H9 (cell line): ENCODE measurements around the gene TSPAN17. TPM values are rescaled to one million over a fixed set of nuclear protein-coding genes. Genes with fewer than 3 reads are reported as not detected.

ENCODE experiments used
- DNase-seq: peaks from one replicate; pipeline ENCODE4 v3.0.0-alpha.2; 2017
- H2AFZ ChIP-seq: one replicate; pipeline ENCODE4 v1.6.1; 2013; ENCODE audit warnings: mild to moderate bottlenecking, low read length, control low read depth, moderate library complexity
- H2AK5ac ChIP-seq: 2 replicates; pipeline ENCODE4 v1.6.1; 2013; ENCODE audit warnings: low read length, control low read depth, mixed read lengths; ENCODE audit not compliant: insufficient read length
- H2BK120ac ChIP-seq: one replicate; pipeline ENCODE4 v1.6.1; 2013; ENCODE audit warnings: low read depth, mild to moderate bottlenecking, low read length, control low read depth, inconsistent platforms; ENCODE audit not compliant: poor library complexity, severe bottlenecking
- H2BK12ac ChIP-seq: 2 replicates; pipeline ENCODE4 v1.6.1; 2013; ENCODE audit warnings: low read length, control low read depth, mixed read lengths, low read depth; ENCODE audit not compliant: insufficient read length
- H2BK15ac ChIP-seq: 2 replicates; pipeline ENCODE4 v1.6.1; 2013; ENCODE audit warnings: low read depth, low read length, control low read depth
- H2BK20ac ChIP-seq: one replicate; pipeline ENCODE4 v1.6.1; 2013; ENCODE audit warnings: low read depth, mild to moderate bottlenecking, low read length, control low read depth, inconsistent platforms; ENCODE audit not compliant: poor library complexity, severe bottlenecking
- H2BK5ac ChIP-seq: 2 replicates; pipeline ENCODE4 v1.6.1; 2013; ENCODE audit warnings: low read length, control low read depth, mixed read lengths; ENCODE audit not compliant: insufficient read length
- H3K14ac ChIP-seq: 2 replicates; pipeline ENCODE4 v1.6.1; 2013; ENCODE audit warnings: low read length, control low read depth; ENCODE audit not compliant: insufficient read depth
- H3K18ac ChIP-seq: 2 replicates; pipeline ENCODE4 v1.6.1; 2013; ENCODE audit warnings: low read depth, mild to moderate bottlenecking, mixed read lengths, low read length, control low read depth; ENCODE audit not compliant: insufficient read length
- H3K23ac ChIP-seq: 2 replicates; pipeline ENCODE4 v1.6.1; 2013; ENCODE audit warnings: low read length, control low read depth, mixed read lengths, low read depth; ENCODE audit not compliant: insufficient read length
- H3K23me2 ChIP-seq: 2 replicates; pipeline ENCODE4 v1.6.1; 2013; ENCODE audit warnings: low read depth, mild to moderate bottlenecking, mixed read lengths, low read length, control low read depth; ENCODE audit not compliant: insufficient read length, poor library complexity, severe bottlenecking
- H3K27ac ChIP-seq: 2 replicates; pipeline ENCODE4 v1.5.1; 2013; ENCODE audit warnings: low read length, control low read depth, mixed read lengths, low read depth; ENCODE audit not compliant: insufficient read length
- H3K27me3 ChIP-seq: 2 replicates; pipeline ENCODE4 v1.6.1; 2013; ENCODE audit warnings: low read length, control low read depth, inconsistent platforms; ENCODE audit not compliant: insufficient read depth
- H3K4ac ChIP-seq: 2 replicates; pipeline ENCODE4 v1.6.1; 2013; ENCODE audit warnings: low read depth, mild to moderate bottlenecking, control low read depth, inconsistent platforms, low read length, moderate library complexity
- H3K4me1 ChIP-seq: 2 replicates; pipeline ENCODE4 v1.6.1; 2013; ENCODE audit warnings: low read length, control low read depth, inconsistent platforms; ENCODE audit not compliant: insufficient read depth
- H3K4me2 ChIP-seq: 2 replicates; pipeline ENCODE4 v1.6.1; 2013; ENCODE audit warnings: low read length, control low read depth, mixed read lengths; ENCODE audit not compliant: insufficient read length, insufficient read depth
- H3K56ac ChIP-seq: 2 replicates; pipeline ENCODE4 v1.6.1; 2013; ENCODE audit warnings: low read depth, mild to moderate bottlenecking, mixed read lengths, low read length, control low read depth; ENCODE audit not compliant: insufficient read length
- H3K79me1 ChIP-seq: 2 replicates; pipeline ENCODE4 v1.6.1; 2013; ENCODE audit warnings: low read depth, mild to moderate bottlenecking, moderate library complexity, low read length, control low read depth, inconsistent platforms; ENCODE audit not compliant: insufficient read depth, poor library complexity, severe bottlenecking
- H3K79me2 ChIP-seq: 2 replicates; pipeline ENCODE4 v1.6.1; 2013; ENCODE audit warnings: low read length, control low read depth, inconsistent platforms; ENCODE audit not compliant: insufficient read depth
- H3K9ac ChIP-seq: 2 replicates; pipeline ENCODE4 v1.6.1; 2013; ENCODE audit warnings: low read length, control low read depth, mixed read lengths; ENCODE audit not compliant: insufficient read length; ENCODE audit errors: extremely low read depth
- H3K9me3 ChIP-seq: one replicate; pipeline ENCODE4 v1.6.1; 2013; ENCODE audit warnings: low read depth, low read length, inconsistent platforms; ENCODE audit not compliant: control insufficient read depth
- H3T11ph ChIP-seq: one replicate; pipeline ENCODE4 v1.6.1; 2013; ENCODE audit warnings: mild to moderate bottlenecking, low read length, control low read depth, inconsistent platforms
- H4K20me1 ChIP-seq: one replicate; pipeline ENCODE4 v1.6.1; 2013; ENCODE audit not compliant: control insufficient read depth, insufficient read length, insufficient read depth
- H4K5ac ChIP-seq: 2 replicates; pipeline ENCODE4 v1.6.1; 2013; ENCODE audit warnings: low read depth, mild to moderate bottlenecking, mixed read lengths, low read length, control low read depth; ENCODE audit not compliant: insufficient read length
- H4K8ac ChIP-seq: replicated peaks from 2 replicates; pipeline ENCODE4 v1.6.1; 2013; ENCODE audit warnings: low read length, control low read depth, mixed read lengths, low read depth; ENCODE audit not compliant: insufficient read length
- H4K91ac ChIP-seq: 2 replicates; pipeline ENCODE4 v1.6.1; 2013; ENCODE audit warnings: low read depth, mild to moderate bottlenecking, moderate library complexity, mixed read lengths, low read length, control low read depth; ENCODE audit not compliant: insufficient read length
- H3K27ac Mint-ChIP-seq, 3 experiments: 2 replicates in 2 of 3; 3 replicates in 1 of 3; pipeline ENCODE4 v1.8.0; 2020 to 2021; ENCODE audit warnings: mixed read lengths in 3 of 3, mild to moderate bottlenecking in 1 of 3, moderate library complexity in 1 of 3
- H3K27me3 Mint-ChIP-seq: 2 replicates; pipeline ENCODE4 v1.8.0; 2021; ENCODE audit warnings: low read depth, mild to moderate bottlenecking, moderate library complexity, mixed read lengths
- H3K36me3 Mint-ChIP-seq, 3 experiments: 2 replicates in 2 of 3; 3 replicates in 1 of 3; pipeline ENCODE4 v1.8.0; 2020 to 2021; ENCODE audit warnings: low read depth in 3 of 3, mixed read lengths in 3 of 3; ENCODE audit not compliant: insufficient read depth in 1 of 3
- H3K4me1 Mint-ChIP-seq, 2 experiments: 2 replicates each; pipeline ENCODE4 v1.8.0; 2020; ENCODE audit warnings: mixed read lengths in 2 of 2
- H3K4me3 Mint-ChIP-seq, 2 experiments: 2 replicates in 1 of 2; 3 replicates in 1 of 2; pipeline ENCODE4 v1.8.0; 2020 to 2021; ENCODE audit warnings: mild to moderate bottlenecking in 2 of 2, mixed read lengths in 2 of 2, moderate library complexity in 1 of 2
- H3K9me3 Mint-ChIP-seq, 2 experiments: 2 replicates in 1 of 2; 3 replicates in 1 of 2; pipeline ENCODE4 v1.8.0; 2020; ENCODE audit warnings: mild to moderate bottlenecking in 2 of 2, mixed read lengths in 2 of 2, moderate library complexity in 1 of 2
- CTCF ChIP-seq: fragments of 200-600 bp; sonication (generic); conservative IDR thresholded peaks from 3 replicates; pipeline ENCODE4 v1.8.0; 2021; ENCODE audit warnings: antibody characterized with exemption, mild to moderate bottlenecking
- WGBS: extraction: QIAGEN DNeasy Blood & Tissue Kit; methylation state at CpG from one replicate; pipeline ENCODE4 v1.1.7; 2013; ENCODE audit warnings: missing lambda C conversion rate, low lambda C conversion rate, mixed read lengths; ENCODE audit not compliant: insufficient read length; ENCODE audit errors: extremely low coverage; 5-methylcytosine and 5-hydroxymethylcytosine counted together
- total RNA-seq: library from RNA; stranded (reverse); gene quantifications from 2 replicates; pipeline ENCODE4 v1.2.1, GENCODE V29; 2021

Gene TSPAN17
- total RNA-seq, 1 experiment from 2014 or later, result 46.8 TPM

GRCh38 chr5:176693477-176693851 is 46.2 kb downstream of the TSPAN17 start:
- Histone ChIP-seq H2BK120ac (no peak overlapping the region), H2BK5ac (no peak overlapping the region), H3K4me2 (no peak overlapping the region), H3K4ac (no peak overlapping the region), H3K14ac (no peak overlapping the region), H3K27me3 (no peaks in the 10 kb centered on the region), H4K8ac (no peak overlapping the region), H3K4me1 (peaks cover 10% of the 10 kb centered on the region; the same call in 1 of the 2 replicates), H3K27ac (no peak overlapping the region), H3K9ac (no peak overlapping the region), H2AFZ (no peak overlapping the region), H4K20me1 (no peaks in the 10 kb centered on the region), H3K79me2 (no peaks in the 10 kb centered on the region), H3K23ac (no peak overlapping the region), H3K18ac (no peak overlapping the region), H3K23me2 (no peaks in the 10 kb centered on the region), H4K5ac (no peak overlapping the region), H4K91ac (no peak overlapping the region), H3K56ac (no peak overlapping the region), H3T11ph (no peak overlapping the region), H2BK12ac (no peak overlapping the region), H2BK20ac (no peak overlapping the region), H2BK15ac (no peak overlapping the region), H3K9me3 (no peaks in the 10 kb centered on the region), H3K79me1 (no peaks in the 10 kb centered on the region), H2AK5ac (no peak overlapping the region)
- Mint-ChIP-seq H3K9me3 (no peaks in the 10 kb centered on the region; a peak in 1 of 5 replicates), H3K27me3 (peaks cover 15% of the 10 kb centered on the region), H3K36me3 (no peaks in the 10 kb centered on the region), H3K4me1 (peaks cover 62 to 69% of the 10 kb centered on the region in 2 experiments), H3K4me3 (0 out of 5 replicates have a peak overlapping the region, but pooled peaks of 1 of the 2 experiments have one; percentile 28), H3K27ac (no peak overlapping the region)
- no CpG with 5 or more reads among the region's 13 CpGs for WGBS
- no peak for TF ChIP-seq CTCF
- no peak for DNase-seq
